GM13976 (cell line): ENCODE results near the gene CIDEC.
"Not testable (repeated sequence)": the region's sequence is repeated elsewhere in the genome, so short reads cannot be mapped to it uniquely, and the experiment has no call there.

Source experiments
- DNase-seq: peaks from one replicate; pipeline ENCODE4 v3.0.0; 2012; ENCODE audit warnings: low spot score
- CTCF ChIP-seq: IDR thresholded peaks from 2 replicates; pipeline ENCODE4 v1.5.1; 2012; ENCODE audit warnings: borderline replicate concordance, mild to moderate bottlenecking; ENCODE audit not compliant: insufficient read depth; ENCODE audit errors: extremely low read depth, missing control alignments, control extremely low read depth
- in situ Hi-C: fragments of 300-500 bp; cut with MboI; formaldehyde crosslinking; loops from one replicate; pipeline ENCODE4 v1.12.0; 2022; ENCODE audit warnings: low sequenced_read_pairs, mixed read lengths, inconsistent platforms; ENCODE audit not compliant: unreplicated experiment

CIDEC gene

GRCh38 chr3:9848860-9849259 lies 31.2 kb downstream of the CIDEC start:
- peak; percentile 23 for TF ChIP-seq CTCF
- in situ Hi-C loops, DNase-seq: not testable (repeated sequence)

GRCh38 chr3:9847870-9848269 lies 32.2 kb downstream of the CIDEC start:
- in situ Hi-C loops, DNase-seq: not testable (repeated sequence)

- in situ Hi-C loops = no loop called here
- no peak for TF ChIP-seq CTCF
- no peak for DNase-seq
Observed at GRCh38 chr3:9846931-9847488, 33.0 kb downstream of the CIDEC start.

GRCh38 chr3:9846231-9846630 lies 33.8 kb downstream of the CIDEC start:
- no peak for TF ChIP-seq CTCF
- in situ Hi-C loops = no loop called here
- no peak for DNase-seq

- TF ChIP-seq CTCF = no peak
- DNase-seq = peak; percentile 100
Observed at GRCh38 chr3:9843715-9844438, 36.2 kb downstream of the CIDEC start, which contains the start of gene RPUSD3. Gene RPUSD3 (minus strand): TSS chr3:9844008. CDS start chr3:9843990, 18 bp downstream.

GRCh38 chr3:9841015-9841414 lies 39.0 kb downstream of the CIDEC start:
- DNase-seq = no peak
- in situ Hi-C loops = no loop called here
- no peak for TF ChIP-seq CTCF

More at GRCh38 chr3:9843715-9844438, 36.2 kb downstream of the CIDEC start, which contains the start of gene RPUSD3:
- in situ Hi-C loops = no loop called here

- TF ChIP-seq CTCF = no peak
- no peak for DNase-seq
- in situ Hi-C loops = no loop called here
Observed at GRCh38 chr3:9838856-9839255, 41.2 kb downstream of the CIDEC start.
